Muscle layer of duodenum (tissue), 2 donors: Measurements from ENCODE around the gene ADD3.
A peak's percentile ranks its signal among the peaks of the same experiment; 100 is the strongest.

Experiments
- H3K27ac ChIP-seq: one replicate; pipeline ENCODE4 v1.7.0; 2013; ENCODE audit warnings: mild to moderate bottlenecking, low read length
- H3K27me3 ChIP-seq: one replicate; pipeline ENCODE4 v1.7.0; 2013; ENCODE audit warnings: low read depth, mild to moderate bottlenecking, control low read depth, low read length
- H3K36me3 ChIP-seq, 2 donors: one replicate each; pipeline ENCODE4 v1.7.0; 2013; ENCODE audit warnings: low read length in 2 of 2, control low read depth in 1 of 2, mild to moderate bottlenecking in 1 of 2; ENCODE audit not compliant: insufficient read depth in 2 of 2, control insufficient read depth in 1 of 2
- H3K4me1 ChIP-seq, 2 donors: one replicate each; pipeline ENCODE4 v1.7.0; 2013; ENCODE audit warnings: low read length in 2 of 2, mild to moderate bottlenecking in 2 of 2, control low read depth in 1 of 2, moderate library complexity in 1 of 2; ENCODE audit not compliant: insufficient read depth in 2 of 2, control insufficient read depth in 1 of 2
- H3K4me3 ChIP-seq, 2 donors: one replicate each; pipeline ENCODE4 v1.7.0; 2013; ENCODE audit warnings: low read length in 2 of 2, low read depth in 1 of 2, mild to moderate bottlenecking in 1 of 2
- H3K9me3 ChIP-seq, 2 donors: one replicate each; pipeline ENCODE4 v1.7.0; 2013; ENCODE audit warnings: low read length in 2 of 2, control low read depth in 1 of 2, mild to moderate bottlenecking in 1 of 2; ENCODE audit not compliant: control insufficient read depth in 1 of 2
- donor health status: healthy.

ADD3 gene

DNA sequence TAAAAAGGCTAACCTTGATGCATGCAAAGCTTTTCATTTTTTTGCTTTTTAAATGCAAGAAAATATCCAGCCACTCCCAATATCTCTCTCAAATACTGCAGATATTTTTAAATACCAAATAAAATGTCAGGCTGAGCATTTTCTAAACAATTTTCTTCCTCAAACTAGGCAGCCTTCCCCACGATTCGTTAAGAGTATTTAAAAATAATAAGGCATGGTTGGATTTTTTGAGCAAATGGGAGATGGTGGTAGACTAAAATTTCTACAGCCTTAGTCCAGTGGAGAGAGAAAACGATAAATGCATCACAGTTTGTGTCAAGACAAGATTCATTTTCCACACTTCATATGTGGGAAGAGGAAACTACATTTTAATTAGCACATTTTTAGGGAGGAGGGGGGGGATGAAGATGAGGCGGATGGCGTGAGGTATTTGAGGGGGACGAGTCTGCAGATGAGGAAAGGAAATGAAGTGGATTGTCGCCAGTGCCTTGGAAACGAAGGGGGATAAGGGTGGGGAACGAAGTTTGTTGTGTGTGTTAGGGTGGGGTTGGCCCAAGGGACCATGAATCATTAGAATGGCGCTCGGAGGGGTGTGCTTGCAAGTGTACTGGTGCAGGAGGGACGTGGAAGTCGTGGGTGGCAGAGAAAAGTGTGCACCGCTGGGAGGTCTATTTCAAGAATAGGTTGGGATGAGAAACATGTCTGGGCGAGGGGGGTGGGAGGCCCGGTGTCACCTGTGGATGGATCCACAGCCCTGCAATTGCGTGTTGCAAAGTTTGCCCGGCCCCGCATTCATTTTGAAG, 1.2 kb upstream of the ADD3 start:
- Histone ChIP-seq H3K27me3 (no peaks in the 10 kb centered on the region), H3K9me3 (no peaks in the 10 kb centered on the region), H3K27ac (peak overlapping the region; percentile 56), H3K4me1 (peaks cover 4 to 23% of the 10 kb centered on the region in 2 donors), H3K4me3 (peak overlapping the region; percentile 43 to 94), H3K36me3 (peaks cover 0 to 5% of the 10 kb centered on the region in 2 donors)

DNA sequence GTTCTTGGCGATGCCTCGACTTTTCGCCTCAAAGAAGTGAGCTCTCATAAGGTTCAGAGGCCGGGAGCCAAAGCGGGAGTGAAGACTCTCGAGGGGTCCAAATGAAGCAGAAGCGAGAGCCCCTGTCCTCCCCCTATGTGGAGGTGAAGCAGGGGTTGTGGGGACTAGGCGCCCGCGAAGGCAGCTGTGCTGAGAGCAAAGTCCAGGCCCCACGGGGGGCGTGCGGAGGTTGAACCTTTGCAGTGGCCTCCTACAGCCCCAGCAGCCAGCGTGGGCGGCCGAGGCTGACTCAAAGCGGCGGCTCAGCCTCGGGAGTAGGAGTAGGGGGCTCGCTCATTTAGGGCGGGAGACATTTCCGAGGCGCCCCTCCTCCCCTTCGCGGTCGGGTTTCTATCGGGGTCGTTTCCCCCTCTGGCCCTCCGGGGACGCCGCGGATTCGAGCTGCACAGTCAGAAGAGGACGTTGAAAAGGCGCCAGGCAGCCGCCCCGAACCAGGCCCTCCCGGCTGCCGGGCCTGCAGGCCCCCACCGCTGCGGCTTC, 553 bp upstream of the ADD3 start:
- Histone ChIP-seq H3K4me1 (peaks cover 4 to 30% of the 10 kb centered on the region in 2 donors), H3K27me3 (no peaks in the 10 kb centered on the region), H3K4me3 (peak overlapping the region; percentile 43 to 94), H3K9me3 (no peaks in the 10 kb centered on the region), H3K27ac (peak overlapping the region; percentile 56), H3K36me3 (peaks cover 0 to 5% of the 10 kb centered on the region in 2 donors)

DNA sequence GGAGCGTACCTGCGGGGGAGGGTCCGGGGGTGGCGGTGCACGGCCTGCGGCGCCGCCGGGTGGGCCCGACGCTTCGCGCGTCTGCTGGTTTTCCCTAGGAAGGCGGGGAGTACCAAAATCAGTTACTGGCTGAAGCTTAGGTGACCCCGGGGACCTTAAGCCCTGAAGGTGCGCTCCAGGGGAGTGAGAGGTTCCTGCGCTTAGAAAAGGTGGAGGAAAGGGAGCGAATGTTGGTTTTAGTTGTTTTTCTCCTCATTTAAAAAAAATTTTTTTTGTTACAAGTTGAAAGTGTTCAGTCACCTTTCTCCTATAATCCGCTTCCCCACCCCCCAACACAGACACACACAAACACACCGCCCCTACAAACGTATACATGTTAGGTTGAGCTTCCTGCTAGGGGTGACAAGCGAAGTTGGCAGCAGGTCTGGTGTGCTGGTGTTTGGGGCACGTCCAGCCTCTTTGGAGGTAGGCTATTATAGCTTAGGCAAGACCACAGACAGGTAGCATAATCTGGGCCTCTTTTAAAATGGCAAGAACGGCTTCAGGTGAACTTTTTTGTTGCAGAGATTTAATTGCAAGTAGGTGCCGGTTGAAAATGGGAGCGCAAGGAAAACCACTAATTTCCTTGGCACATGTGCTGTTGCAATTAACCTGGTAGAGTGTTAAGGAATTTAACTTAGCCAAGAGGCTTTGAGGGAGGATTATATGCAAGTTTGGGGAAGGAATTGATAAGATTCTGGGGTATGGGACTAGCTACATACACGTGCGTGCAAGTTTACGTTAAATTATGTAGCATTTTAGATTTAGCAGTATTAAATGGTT, 945 bp downstream of the ADD3 start:
- Histone ChIP-seq H3K4me1 (peaks cover 4 to 31% of the 10 kb centered on the region in 2 donors), H3K36me3 (peaks cover 0 to 5% of the 10 kb centered on the region in 2 donors), H3K27ac (peak overlapping the region; percentile 47), H3K27me3 (no peaks in the 10 kb centered on the region), H3K9me3 (no peaks in the 10 kb centered on the region), H3K4me3 (peak overlapping the region; percentile 76 to 94)

DNA sequence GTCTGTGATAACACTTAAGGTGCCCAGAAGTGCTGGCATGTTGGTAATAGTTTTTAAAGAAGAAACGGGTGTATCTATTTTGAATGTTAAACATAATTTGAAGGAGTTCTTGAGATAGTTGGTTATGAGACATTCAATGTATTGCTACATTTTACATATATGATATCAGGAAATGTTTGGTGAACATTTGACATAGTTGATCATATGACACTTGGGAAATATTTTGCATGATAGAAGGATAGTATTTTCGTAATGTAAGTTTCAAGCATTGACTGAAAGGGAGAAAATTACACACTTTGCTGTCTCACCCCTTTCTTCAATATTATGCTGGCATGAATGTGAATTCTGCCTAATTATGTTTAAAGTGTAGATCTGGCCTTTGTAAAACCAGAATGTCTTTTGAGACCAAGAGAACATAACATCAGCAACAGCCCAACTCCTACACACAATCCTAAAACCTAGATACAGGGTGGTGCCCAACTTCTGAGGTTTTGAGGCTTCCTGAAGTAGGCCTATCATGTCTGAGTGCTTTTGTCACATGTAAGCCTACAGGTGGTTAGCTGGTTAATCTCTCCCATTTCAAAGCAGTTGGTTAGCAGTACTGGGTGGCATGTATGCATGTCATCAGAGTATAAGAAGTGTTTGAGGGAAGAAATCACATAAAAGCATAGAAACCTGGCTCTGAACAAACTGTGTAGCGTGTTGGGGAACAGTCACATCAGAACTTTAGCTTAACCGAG, 2.1 kb downstream of the ADD3 start:
- peak overlapping the region; percentile 43 for H3K27ac ChIP-seq
- no peaks in the 10 kb centered on the region for H3K9me3 ChIP-seq
- H3K36me3 ChIP-seq = peaks cover 0 to 5% of the 10 kb centered on the region in 2 donors
- H3K4me1 ChIP-seq = peaks cover 4 to 31% of the 10 kb centered on the region in 2 donors
- no peaks in the 10 kb centered on the region for H3K27me3 ChIP-seq
- H3K4me3 ChIP-seq = peak overlapping the region; percentile 76 to 94

DNA sequence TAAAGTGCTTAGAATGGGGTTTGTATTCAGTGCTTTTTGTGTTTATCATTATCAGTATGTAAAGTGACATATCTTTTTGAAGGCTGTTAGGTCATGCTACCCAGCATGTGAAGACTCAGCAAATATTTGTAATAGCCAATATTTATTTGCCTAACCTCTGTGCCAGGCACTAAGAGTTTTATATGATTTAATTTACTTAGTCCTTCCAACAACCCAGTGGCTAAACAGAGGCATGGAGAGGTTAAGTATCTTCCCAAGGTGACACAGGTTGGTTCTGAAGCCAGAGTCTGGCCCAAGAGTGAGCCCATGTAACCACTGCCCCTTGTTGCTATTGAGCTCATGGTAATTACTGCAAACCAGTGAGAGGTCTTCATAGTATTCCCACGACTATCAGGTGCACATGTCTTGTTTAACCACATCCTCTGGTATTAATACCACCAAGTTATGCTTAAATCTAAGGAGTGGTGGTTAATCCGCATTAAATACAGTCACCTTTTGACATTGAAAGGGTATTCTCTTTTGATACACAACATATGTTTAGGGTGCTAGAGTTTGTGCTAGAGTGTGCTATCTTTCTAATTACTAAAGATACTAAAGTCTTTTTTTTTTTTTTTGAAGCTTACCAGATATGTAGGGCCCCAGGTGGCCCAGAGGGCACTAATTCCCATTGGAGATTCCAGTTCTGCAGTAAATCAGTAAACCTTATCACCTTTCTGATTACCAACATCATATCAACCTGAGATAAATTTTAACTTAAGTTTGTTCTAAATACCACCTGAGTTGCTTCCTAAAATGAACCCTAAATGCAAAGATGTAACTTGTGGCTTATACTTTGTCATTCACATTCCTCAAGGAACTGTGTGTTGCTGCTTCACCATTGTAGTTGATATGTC, 2.9 kb downstream of the ADD3 start:
- H3K36me3 ChIP-seq = peaks cover 0 to 5% of the 10 kb centered on the region in 2 donors
- H3K27ac ChIP-seq = peak overlapping the region; percentile 43
- peaks cover 4 to 35% of the 10 kb centered on the region in 2 donors for H3K4me1 ChIP-seq
- peak overlapping the region; percentile 76 to 94 for H3K4me3 ChIP-seq
- H3K27me3 ChIP-seq = no peaks in the 10 kb centered on the region
- no peaks in the 10 kb centered on the region for H3K9me3 ChIP-seq

DNA sequence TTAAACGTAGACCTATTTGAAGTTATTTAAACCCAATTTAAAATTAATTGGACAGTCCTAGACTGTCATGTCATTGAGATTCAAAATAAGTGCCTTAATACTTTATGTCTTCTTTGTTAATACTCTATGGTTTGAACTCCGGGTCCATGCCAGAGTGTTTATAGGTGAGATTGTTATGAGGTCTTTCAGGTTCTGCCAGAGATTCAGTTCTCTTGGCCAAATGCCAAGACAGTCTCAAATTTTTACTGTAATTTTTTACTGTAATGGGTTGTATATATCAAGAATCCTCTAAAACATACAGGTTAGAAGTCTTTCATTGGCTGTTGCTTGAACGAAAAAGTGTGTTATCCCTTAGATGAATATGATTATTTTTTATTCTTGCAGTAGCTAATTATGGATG, 3.9 kb downstream of the ADD3 start:
- no peaks in the 10 kb centered on the region for H3K27me3 ChIP-seq
- H3K9me3 ChIP-seq = no peaks in the 10 kb centered on the region
- H3K4me3 ChIP-seq = no peak overlapping the region
- H3K36me3 ChIP-seq = peaks cover 0 to 5% of the 10 kb centered on the region in 2 donors
- H3K4me1 ChIP-seq = peaks cover 4 to 35% of the 10 kb centered on the region in 2 donors
- H3K27ac ChIP-seq = no peak overlapping the region

DNA sequence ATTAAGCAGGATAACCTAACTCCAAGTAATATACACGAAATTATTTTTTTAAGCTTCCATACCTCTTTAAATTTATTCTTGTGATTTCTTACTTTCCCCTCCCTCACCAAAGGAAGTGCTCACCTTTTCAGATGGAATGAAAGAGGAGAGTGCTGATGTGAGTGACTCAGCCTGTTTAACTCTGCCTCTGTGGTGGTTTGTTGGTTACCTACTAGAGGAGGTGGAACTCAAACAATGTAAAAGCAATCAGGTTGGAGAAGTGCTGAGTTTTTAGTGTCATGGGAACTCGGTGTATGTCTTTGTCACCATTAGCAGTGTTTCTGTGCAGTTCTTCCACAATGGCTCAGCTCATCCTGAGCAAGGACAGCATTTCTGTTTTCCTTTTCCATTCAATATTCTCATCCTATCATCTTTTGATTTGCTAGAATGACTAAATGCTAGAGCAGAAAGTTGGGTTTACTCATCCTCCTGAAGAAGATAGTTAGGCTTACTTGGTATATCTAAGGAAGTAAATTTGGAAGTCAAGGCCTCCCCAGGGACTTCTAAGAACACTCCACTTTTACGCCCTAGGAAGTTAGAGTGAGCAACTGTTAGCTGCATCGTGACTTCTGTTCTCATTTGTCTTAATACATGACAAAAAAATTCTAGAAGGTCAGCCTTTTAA, 6.0 kb downstream of the ADD3 start:
- H3K9me3 ChIP-seq = no peaks in the 10 kb centered on the region
- H3K36me3 ChIP-seq = no peaks in the 10 kb centered on the region
- no peaks in the 10 kb centered on the region for H3K27me3 ChIP-seq
- no peak overlapping the region for H3K4me3 ChIP-seq
- peaks cover 4 to 36% of the 10 kb centered on the region in 2 donors for H3K4me1 ChIP-seq
- H3K27ac ChIP-seq = no peak overlapping the region

DNA sequence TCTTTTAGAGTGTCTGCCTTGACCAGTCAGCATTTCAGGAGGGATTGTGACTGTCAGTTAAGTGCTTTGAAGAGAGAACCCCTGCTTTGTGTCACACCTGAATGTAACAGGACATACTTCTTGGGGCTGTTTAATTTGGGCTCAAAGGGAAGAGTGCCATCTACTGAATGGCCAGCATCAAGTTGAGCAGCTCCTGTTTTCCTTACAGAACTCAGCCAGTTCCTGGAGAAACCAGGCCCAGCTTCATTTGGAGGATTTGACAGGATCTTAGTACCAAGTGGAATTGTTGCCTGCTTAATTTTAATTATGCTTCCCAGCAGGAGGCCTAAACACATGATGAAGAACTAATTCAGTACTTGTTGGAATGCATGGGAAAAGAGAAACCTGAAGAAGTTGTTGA, 8.3 kb downstream of the ADD3 start:
- Histone ChIP-seq H3K27ac (no peak overlapping the region), H3K36me3 (no peaks in the 10 kb centered on the region), H3K4me1 (peaks cover 0 to 27% of the 10 kb centered on the region in 2 donors), H3K9me3 (no peaks in the 10 kb centered on the region), H3K27me3 (no peaks in the 10 kb centered on the region), H3K4me3 (no peak overlapping the region)

DNA sequence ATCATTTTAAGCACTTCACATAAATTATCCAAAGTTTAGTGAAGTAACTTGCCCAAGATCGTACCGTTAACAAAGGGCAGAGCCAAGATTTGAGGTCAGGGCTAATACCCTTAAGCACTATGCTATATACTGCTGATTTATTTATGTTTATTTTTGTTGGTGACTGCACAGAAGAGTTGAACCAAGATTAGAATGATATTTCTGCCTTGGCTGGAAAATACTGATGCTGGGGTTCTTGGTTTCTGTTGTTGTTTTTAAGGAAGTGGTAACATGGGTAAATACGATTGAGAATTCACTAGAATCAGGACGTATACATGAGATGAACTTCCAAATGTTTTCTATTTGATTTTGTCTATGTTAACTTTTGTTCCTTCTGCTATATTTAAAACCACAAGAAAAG, 9.3 kb downstream of the ADD3 start:
- Histone ChIP-seq H3K36me3 (no peaks in the 10 kb centered on the region), H3K4me1 (peaks cover 0 to 19% of the 10 kb centered on the region in 2 donors), H3K9me3 (no peaks in the 10 kb centered on the region), H3K27ac (no peak overlapping the region), H3K27me3 (no peaks in the 10 kb centered on the region), H3K4me3 (no peak overlapping the region)

DNA sequence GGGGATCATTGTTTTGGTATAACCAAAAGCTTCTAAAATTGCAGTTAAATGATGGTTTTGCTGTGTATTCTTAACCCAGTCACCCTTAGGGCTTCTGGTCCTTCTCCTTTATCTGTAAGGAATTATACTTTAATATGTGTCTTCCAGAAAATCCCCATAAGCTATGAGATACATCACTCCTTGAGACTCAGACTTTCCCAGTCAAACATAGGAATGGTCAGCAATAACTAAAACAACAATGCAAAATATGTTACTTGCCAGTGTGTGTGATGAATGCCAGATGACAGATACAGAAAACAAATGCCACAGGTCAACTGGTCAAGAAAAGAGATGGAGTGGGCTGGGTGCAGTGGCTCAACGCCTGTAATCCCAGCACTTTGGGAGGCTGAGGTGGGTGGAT, 10.1 kb downstream of the ADD3 start:
- H3K4me3 ChIP-seq = no peak overlapping the region
- no peaks in the 10 kb centered on the region for H3K9me3 ChIP-seq
- no peaks in the 10 kb centered on the region for H3K36me3 ChIP-seq
- H3K4me1 ChIP-seq = peaks cover 0 to 19% of the 10 kb centered on the region in 2 donors
- no peaks in the 10 kb centered on the region for H3K27me3 ChIP-seq
- H3K27ac ChIP-seq = no peak overlapping the region
